Middle frontal gyrus (tissue), 1 donor: ENCODE measurements around the gene ZNF25.
"Not testable (repeated sequence)": the region's sequence is repeated elsewhere in the genome, so short reads cannot be mapped to it uniquely, and the experiment has no call there.

ENCODE experiments used
- DNase-seq: peaks from one replicate; pipeline ENCODE4 v3.0.0-alpha.2; 2015; ENCODE audit warnings: low spot score; ENCODE audit errors: extremely low spot score

Gene ZNF25

GRCh38 chr10:37948210-37948609 lies 28.2 kb downstream of the ZNF25 start:
- DNase-seq: no peak

GRCh38 chr10:37947526-37947925 lies 28.9 kb downstream of the ZNF25 start:
- DNase-seq: no peak

GRCh38 chr10:37937864-37938263 lies 38.6 kb downstream of the ZNF25 start:
- no peak for DNase-seq

GRCh38 chr10:37934791-37935190 lies 41.7 kb downstream of the ZNF25 start:
- no peak for DNase-seq

GRCh38 chr10:37930423-37930822 lies 46.0 kb downstream of the ZNF25 start:
- DNase-seq: no peak

GRCh38 chr10:37908165-37908564 lies 68.3 kb downstream of the ZNF25 start:
- not testable (repeated sequence) for DNase-seq

- no peak for DNase-seq
Measured at GRCh38 chr10:37906382-37906781, 70.1 kb downstream of the ZNF25 start.
